ACC112 (cell line): Measurements from ENCODE around the gene CHRD.

Experiments used
- H2AFZ ChIP-seq: fragments of 200-600 bp; sonication (generic); one replicate; pipeline ENCODE4 v1.6.0; 2017; ENCODE audit warnings: antibody characterized with exemption, low read length; ENCODE audit not compliant: unreplicated experiment
- H3K27ac ChIP-seq: fragments of 200-600 bp; sonication (generic); 2 replicates; pipeline ENCODE4 v1.5.1; 2014; ENCODE audit warnings: low read depth, mild to moderate bottlenecking, antibody characterized with exemption, low read length, moderate library complexity
- H3K27me3 ChIP-seq: fragments of 200-600 bp; sonication (generic); 2 replicates; pipeline ENCODE4 v1.6.1; 2014; ENCODE audit warnings: mild to moderate bottlenecking, antibody characterized with exemption, low read length, moderate library complexity, mixed read lengths; ENCODE audit not compliant: insufficient read depth
- H3K36me3 ChIP-seq: fragments of 200-600 bp; sonication (generic); 2 replicates; pipeline ENCODE4 v1.6.1; 2016; ENCODE audit warnings: mild to moderate bottlenecking, antibody characterized with exemption, low read length, moderate library complexity, mixed read lengths; ENCODE audit not compliant: insufficient read depth
- H3K4me1 ChIP-seq: fragments of 200-600 bp; sonication (generic); one replicate; pipeline ENCODE4 v1.6.1; 2016; ENCODE audit warnings: low read length, mixed read lengths; ENCODE audit not compliant: insufficient read depth, unreplicated experiment, control insufficient read depth
- H3K4me3 ChIP-seq: fragments of 200-600 bp; sonication (generic); 2 replicates; pipeline ENCODE4 v1.5.1; 2014; ENCODE audit warnings: mild to moderate bottlenecking, low read depth, low read length
- H3K79me2 ChIP-seq: fragments of 200-600 bp; sonication (generic); one replicate; pipeline ENCODE4 v1.6.0; 2016; ENCODE audit warnings: low read length; ENCODE audit not compliant: control insufficient read depth, unreplicated experiment, insufficient read depth

The CHRD gene

DNA sequence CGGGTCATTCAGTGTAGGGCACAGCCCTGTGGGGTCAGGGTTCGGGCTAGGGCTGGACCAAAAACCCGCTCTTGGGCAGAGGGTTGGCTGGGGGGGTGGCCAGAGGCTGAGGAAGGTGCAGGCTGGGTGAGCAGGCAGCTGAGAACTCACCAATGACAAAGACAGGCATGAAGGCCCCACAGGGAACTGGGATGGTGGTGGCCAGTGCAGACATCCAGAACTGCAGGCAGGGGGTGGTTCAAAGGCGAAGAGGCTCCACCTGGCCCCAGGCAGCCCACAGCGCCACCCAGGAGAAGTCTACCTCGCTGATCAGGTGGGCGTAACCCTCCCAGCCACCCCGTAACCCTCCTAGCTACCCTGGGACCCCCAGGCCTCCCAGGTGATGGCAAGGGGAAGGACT is 25.1 kb upstream of the CHRD start:
- H3K79me2 ChIP-seq: no peaks in the 10 kb centered on the region
- H3K4me3 ChIP-seq: no peak overlapping the region
- no peak overlapping the region for H2AFZ ChIP-seq
- H3K27ac ChIP-seq: no peak overlapping the region
- H3K4me1 ChIP-seq: peaks cover 3% of the 10 kb centered on the region
- H3K27me3 ChIP-seq: no peaks in the 10 kb centered on the region
- H3K36me3 ChIP-seq: peaks cover 6% of the 10 kb centered on the region; the same call in 1 of the 2 replicates

DNA sequence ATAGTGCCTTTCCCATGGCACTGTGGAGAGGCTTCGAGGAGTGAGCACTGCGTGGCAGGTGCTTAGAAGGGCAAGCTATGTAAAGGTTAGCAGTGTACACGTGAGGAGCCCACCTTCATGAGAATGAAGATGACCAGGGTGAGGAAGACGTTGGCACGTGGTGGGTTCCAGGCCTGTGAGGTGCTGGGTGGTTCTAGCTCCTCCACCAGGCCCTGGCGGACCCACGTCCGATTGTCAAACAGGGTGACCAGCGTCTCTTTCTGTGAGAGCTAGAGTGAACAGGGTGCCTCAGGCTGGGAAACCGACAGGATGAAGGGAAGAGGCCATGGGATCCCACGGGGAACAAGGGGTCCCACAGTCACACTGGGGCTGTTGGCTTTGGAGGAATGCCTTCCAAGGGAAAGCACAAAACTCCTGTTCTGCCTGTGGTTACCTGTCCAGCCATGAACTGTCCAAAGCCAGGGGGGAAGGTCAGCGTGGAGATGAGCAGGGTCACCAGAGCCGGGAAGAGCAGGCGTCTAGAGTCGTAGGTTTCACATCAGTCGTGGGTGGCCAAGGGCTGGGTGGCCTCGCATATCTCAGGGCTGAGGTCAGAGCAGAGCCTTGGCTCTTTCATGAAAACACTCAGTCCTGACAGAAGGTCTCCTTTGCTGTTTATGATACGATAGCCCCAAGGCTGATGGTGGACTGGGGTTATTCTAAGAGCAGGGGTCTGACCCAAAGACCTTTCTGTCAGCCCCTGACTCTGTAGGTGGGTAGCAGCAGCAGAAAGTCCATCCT is 24.4 kb upstream of the CHRD start:
- H2AFZ ChIP-seq: no peak overlapping the region
- H3K4me3 ChIP-seq: no peak overlapping the region
- H3K4me1 ChIP-seq: peaks cover 9% of the 10 kb centered on the region
- H3K36me3 ChIP-seq: peaks cover 6% of the 10 kb centered on the region; the same call in 1 of the 2 replicates
- no peak overlapping the region for H3K27ac ChIP-seq
- no peaks in the 10 kb centered on the region for H3K27me3 ChIP-seq
- H3K79me2 ChIP-seq: peaks cover 5% of the 10 kb centered on the region

DNA sequence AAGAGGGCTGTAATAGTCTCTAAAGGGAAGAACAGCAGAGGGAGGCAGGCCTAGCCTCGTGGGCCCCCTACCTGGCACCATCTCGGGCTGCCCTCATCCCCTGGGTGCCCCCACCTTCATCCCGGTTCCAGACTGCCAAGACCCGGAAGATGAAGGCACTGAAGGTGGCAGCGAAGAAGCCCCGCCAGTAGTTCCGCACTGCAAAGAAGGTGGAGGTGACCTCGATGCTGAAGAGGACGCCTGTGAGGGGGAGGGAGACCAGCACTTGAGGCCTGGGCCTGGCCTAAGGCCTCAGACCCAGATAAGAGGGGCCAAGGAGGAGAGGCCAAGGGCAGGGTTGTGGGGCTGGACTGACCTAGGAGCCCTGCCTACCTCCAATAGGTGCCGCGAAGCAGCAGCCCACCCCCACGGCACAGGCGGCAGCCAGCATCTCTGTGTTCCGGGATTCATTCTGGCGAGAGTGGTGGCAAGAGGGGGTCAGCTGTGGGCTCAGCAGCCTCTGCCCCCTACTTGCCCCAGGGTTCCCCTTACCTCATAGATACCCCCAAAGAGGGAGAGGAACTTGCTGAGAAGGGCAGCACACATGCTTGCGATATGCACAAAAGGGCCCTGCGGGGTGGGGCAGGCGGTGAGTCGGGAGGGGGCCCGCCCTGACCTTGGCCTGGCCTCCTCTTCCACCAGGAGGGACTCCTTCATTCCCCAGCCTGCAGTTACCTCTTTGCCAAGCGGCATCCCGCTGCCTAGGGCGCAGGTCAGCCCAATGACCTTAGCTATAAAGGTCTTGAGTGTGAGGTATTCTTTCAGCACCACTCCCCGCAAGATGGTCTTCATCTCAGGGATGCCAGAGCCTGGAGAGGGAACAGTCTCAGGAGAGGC is 22.4 kb upstream of the CHRD start:
- Histone ChIP-seq H3K27ac (no peak overlapping the region), H3K36me3 (peaks cover 6% of the 10 kb centered on the region; the same call in 1 of the 2 replicates), H2AFZ (no peak overlapping the region), H3K4me1 (peaks cover 15% of the 10 kb centered on the region), H3K27me3 (no peaks in the 10 kb centered on the region), H3K79me2 (peaks cover 12% of the 10 kb centered on the region), H3K4me3 (no peak overlapping the region)

DNA sequence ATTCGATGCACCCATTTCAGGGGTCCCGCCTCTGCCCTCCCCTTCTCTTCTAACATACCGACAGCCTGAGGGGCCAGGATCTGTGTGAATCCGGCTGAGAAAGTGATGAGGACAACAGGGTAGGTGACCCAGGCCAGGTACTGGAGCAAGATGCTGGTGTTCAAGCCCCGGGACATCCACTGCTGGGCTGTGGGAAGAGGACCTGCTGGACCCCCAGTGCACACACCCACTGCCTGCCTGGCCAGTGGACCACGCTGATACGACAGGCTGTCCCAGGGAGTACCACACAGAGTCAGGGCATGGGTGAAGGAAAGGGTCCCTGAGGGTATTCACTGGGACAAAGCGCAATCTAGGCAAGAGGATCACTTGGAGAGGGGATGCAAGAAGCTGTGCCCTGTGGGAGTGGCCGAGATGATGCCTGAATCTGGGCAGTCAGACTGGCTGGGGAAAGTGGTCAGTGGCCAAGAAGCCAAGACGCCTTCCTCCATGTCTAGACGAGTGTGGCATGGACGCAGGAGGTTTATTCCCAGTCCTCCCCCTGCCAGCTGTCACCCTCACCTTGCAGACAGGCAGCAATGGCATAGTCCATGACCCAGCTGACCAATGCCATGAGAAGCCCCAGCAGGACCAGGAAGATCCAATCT is 21.6 kb upstream of the CHRD start:
- H3K27me3 ChIP-seq: no peaks in the 10 kb centered on the region
- H3K4me3 ChIP-seq: no peak overlapping the region
- H3K27ac ChIP-seq: no peak overlapping the region
- peaks cover 15% of the 10 kb centered on the region for H3K4me1 ChIP-seq
- H3K36me3 ChIP-seq: peaks cover 6% of the 10 kb centered on the region; the same call in 1 of the 2 replicates
- peaks cover 12% of the 10 kb centered on the region for H3K79me2 ChIP-seq
- H2AFZ ChIP-seq: no peak overlapping the region

DNA sequence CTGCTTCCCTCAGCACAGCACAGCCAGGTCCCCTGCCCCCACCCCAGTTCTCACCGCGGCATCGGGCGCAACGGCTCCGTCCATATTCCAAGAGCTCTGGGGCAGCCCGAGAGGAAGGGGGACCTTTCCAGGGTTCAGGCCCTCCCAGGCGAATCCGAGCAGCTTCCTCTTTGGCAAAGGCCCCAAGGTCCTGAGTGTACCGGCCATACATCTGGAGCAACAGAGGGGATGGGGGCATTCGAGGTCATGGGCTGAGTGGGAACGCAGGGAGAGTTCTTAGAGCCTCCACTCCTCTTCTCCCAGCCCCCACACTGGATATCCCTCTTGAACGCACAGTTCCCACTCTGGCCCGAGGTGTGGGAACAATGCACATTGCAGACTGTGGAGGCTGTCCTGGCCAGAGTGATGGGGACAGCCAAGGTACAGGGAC is 20.9 kb upstream of the CHRD start:
- H3K27ac ChIP-seq: no peak overlapping the region
- no peak overlapping the region for H2AFZ ChIP-seq
- no peaks in the 10 kb centered on the region for H3K27me3 ChIP-seq
- no peak overlapping the region for H3K4me3 ChIP-seq
- peaks cover 18% of the 10 kb centered on the region for H3K79me2 ChIP-seq
- H3K36me3 ChIP-seq: peaks cover 6% of the 10 kb centered on the region; the same call in 1 of the 2 replicates
- peaks cover 15% of the 10 kb centered on the region for H3K4me1 ChIP-seq

DNA sequence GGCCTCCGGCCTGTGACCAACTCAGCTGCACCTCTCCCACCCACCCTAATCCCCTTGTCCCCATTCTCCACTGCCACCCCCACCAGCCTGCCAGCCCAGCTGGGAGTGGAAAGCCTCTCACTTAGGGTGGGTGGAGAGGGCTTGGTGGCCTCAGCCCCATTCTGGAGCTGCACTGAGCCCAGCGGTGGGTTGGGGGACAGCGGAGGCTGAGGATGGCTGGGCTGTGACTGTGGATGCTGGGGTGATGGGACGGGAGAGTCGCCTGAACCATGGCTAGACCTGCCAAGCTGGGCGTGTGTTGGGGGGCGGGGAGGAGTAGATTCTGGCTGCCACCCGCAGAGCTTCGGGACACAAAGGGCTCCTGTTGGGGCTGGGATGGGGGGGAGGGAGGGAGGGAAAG is 20.2 kb upstream of the CHRD start:
- Histone ChIP-seq H3K4me3 (no peak overlapping the region), H3K79me2 (peaks cover 25% of the 10 kb centered on the region), H3K36me3 (peaks cover 8% of the 10 kb centered on the region; the same call in 1 of the 2 replicates)

DNA sequence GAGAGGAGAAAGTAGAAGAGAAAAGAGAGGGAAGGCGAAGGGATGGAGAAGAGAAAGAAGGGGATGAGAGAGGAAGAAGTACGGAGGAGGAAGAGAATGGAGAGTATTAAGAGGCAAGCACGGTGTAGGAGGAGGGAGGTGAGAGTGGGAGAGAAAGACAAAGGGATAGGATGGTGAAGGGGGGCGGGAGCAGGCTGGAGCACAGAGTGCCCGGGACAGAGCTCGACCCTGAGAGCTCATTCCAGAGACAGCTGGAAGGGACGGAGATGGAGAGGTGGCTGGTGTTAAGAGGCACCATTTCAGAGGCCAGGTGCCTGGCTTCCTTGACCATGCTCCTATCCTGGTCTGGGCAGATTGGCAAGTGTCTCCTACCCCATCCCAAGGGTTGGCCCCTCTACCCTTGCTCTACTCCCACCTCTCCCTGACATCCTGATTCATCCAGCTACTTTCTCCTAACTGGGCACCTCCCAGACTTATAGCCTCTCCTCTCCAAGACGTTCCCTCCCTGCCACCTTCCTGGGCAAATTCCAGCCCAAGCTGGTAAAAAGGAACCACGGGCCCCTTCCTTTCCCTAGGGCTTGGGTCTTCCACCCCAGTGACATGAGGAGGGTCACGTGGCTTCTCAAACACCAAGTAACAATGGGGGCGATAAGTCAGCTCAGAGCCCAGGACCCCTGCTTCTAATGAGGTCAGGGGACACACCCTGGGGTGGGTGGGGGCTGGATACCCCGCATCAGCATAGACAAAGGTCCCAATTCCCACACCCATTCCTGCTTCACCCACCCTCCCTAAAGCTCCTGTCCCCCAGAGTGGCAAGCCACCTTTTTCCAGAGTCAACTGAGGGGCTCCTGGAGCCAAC is 19.6 kb upstream of the CHRD start:
- H3K36me3 ChIP-seq: peaks cover 14% of the 10 kb centered on the region
- peak overlapping the region; percentile 79 for H3K4me3 ChIP-seq
- H2AFZ ChIP-seq: no peak overlapping the region
- peaks cover 26% of the 10 kb centered on the region for H3K4me1 ChIP-seq
- no peaks in the 10 kb centered on the region for H3K27me3 ChIP-seq
- H3K27ac ChIP-seq: no peak overlapping the region
- H3K79me2 ChIP-seq: peaks cover 32% of the 10 kb centered on the region

More for the DNA sequence above, 20.2 kb upstream of the CHRD start:
- H3K27ac ChIP-seq: no peak overlapping the region
- H3K4me1 ChIP-seq: peaks cover 21% of the 10 kb centered on the region
- H2AFZ ChIP-seq: no peak overlapping the region
- no peaks in the 10 kb centered on the region for H3K27me3 ChIP-seq

DNA sequence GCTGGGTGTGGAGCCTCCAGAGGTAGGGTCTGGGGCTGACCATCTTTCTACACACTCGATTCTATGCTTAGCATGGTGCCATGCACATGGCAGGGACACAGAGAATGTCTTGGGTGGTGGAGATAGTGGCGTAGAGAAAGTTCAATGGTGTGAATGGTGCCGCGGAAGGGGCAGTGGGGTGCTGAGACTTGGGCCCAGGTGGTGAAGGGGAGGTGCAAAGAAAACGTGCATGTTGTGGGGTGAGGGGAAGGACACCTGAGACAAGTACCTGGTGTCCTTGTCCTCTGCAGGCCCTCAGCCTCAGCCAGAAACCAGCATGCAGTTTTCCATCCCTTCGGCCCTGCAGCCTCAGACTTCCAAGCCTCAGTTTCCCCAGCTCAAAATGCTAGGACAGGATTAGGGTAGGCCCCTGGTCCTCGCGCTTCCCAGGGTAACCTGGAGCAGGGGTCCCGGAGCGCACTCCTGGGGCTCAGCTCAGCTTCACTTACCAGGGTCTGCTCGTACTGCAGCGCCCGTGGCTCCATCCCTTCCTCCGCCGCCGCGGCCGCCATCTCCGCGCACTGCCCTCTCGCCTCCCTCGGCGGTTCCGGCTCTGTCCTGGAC is 18.8 kb upstream of the CHRD start:
- no peaks in the 10 kb centered on the region for H3K27me3 ChIP-seq
- H3K4me1 ChIP-seq: peaks cover 23% of the 10 kb centered on the region
- H3K4me3 ChIP-seq: peak overlapping the region; percentile 79
- H3K27ac ChIP-seq: peak overlapping the region; percentile 97; the same call in 1 of the 2 replicates
- H3K79me2 ChIP-seq: peaks cover 33% of the 10 kb centered on the region
- peak overlapping the region; percentile 69 for H2AFZ ChIP-seq
- peaks cover 12% of the 10 kb centered on the region for H3K36me3 ChIP-seq

DNA sequence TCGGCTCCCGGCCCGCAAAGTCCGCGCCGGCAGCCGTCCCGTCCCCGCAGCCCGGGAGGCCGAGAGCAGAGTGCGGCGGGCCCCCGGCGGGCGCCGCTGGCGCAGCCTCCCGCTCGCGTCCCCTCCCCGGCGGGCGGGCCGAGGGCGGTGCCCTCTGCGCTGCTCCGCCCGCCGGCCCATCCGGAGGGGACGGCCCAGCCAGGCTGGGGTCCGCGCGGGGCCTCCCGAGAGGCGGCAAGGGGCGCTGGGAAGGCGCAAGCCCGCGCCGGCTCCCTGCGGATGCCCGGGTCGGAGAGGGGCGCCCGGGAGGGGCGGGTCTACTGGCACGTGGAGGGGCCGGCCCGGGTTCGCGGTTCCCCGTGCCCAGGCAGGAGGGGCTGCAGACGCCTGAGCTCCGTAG is 18.3 kb upstream of the CHRD start, which contains the start of the genes CLCN2 and POLR2H:
Gene CLCN2 (minus strand): TSS at position 74 of the 400 bp plus-strand sequence. CDS start 126 bp downstream, outside the sequence.
Gene POLR2H (plus strand): TSS at position 179 of the 400 bp plus-strand sequence. CDS start 1,783 bp downstream, outside the sequence.
- H3K27me3 ChIP-seq: no peaks in the 10 kb centered on the region
- H3K27ac ChIP-seq: peak within 1 kb of the TSS; percentile 97
- H3K79me2 ChIP-seq: peaks cover 33% of the 10 kb centered on the region
- H3K4me1 ChIP-seq: peaks cover 25% of the 10 kb centered on the region
- H2AFZ ChIP-seq: peak within 1 kb of the TSS; percentile 69
- H3K4me3 ChIP-seq: peak within 1 kb of the TSS; percentile 79
- peaks cover 12% of the 10 kb centered on the region for H3K36me3 ChIP-seq
